HL-60 (cell line): Measurements from ENCODE around the gene SMARCA2.

Experiments
- DNase-seq, 2 experiments: peaks; one replicate each; pipeline ENCODE4 v3.0.0-alpha.2; 2010 to 2020; ENCODE audit warnings: low read depth in 1 of 2, low spot score in 1 of 2
- H3K27ac ChIP-seq: fragments of 250-450 bp; sonication (Bioruptor Pico); replicated peaks from 2 replicates; pipeline ENCODE4 v1.5.1; 2020; ENCODE audit warnings: mild to moderate bottlenecking, moderate library complexity
- H3K27me3 ChIP-seq: fragments of 250-450 bp; sonication (Bioruptor Pico); 2 replicates; pipeline ENCODE4 v1.5.1; 2021; ENCODE audit warnings: mild to moderate bottlenecking, moderate library complexity; ENCODE audit not compliant: insufficient read depth, poor library complexity, severe bottlenecking
- H3K4me3 ChIP-seq: replicated peaks from 2 replicates; pipeline ENCODE4 v1.5.1; 2011; ENCODE audit warnings: mild to moderate bottlenecking, control low read depth, low read length; ENCODE audit not compliant: insufficient read depth
- GABPA ChIP-seq: IDR thresholded peaks from 2 replicates; pipeline ENCODE4 v1.6.1; 2012; ENCODE audit warnings: low read depth
- POLR2AphosphoS5 ChIP-seq: IDR thresholded peaks from 2 replicates; pipeline ENCODE4 v1.6.1; 2012; ENCODE audit warnings: low read depth
- REST ChIP-seq: IDR thresholded peaks from 2 replicates; pipeline ENCODE4 v1.6.1; 2012; ENCODE audit warnings: low read depth; ENCODE audit not compliant: insufficient replicate concordance
- SPI1 ChIP-seq: IDR thresholded peaks from 2 replicates; pipeline ENCODE4 v1.6.1; 2012; ENCODE audit warnings: low read depth, mild to moderate bottlenecking, borderline replicate concordance
- TF ChIP-seq, protein P1 (sequence below): IDR thresholded peaks from one replicate; pipeline ENCODE4 v1.5.1; 2011; ENCODE audit warnings: low read length, control low read depth, inconsistent platforms; ENCODE audit not compliant: insufficient read depth

SMARCA2 gene

GRCh38 chr9:2163231-2163885 is 148.2 kb downstream of the SMARCA2 start:
- no peak for DNase-seq
- no peak overlapping the region for H3K4me3 ChIP-seq
- no peak for TF ChIP-seq SPI1
- no peak for TF ChIP-seq REST
- TF ChIP-seq, protein P1, sequence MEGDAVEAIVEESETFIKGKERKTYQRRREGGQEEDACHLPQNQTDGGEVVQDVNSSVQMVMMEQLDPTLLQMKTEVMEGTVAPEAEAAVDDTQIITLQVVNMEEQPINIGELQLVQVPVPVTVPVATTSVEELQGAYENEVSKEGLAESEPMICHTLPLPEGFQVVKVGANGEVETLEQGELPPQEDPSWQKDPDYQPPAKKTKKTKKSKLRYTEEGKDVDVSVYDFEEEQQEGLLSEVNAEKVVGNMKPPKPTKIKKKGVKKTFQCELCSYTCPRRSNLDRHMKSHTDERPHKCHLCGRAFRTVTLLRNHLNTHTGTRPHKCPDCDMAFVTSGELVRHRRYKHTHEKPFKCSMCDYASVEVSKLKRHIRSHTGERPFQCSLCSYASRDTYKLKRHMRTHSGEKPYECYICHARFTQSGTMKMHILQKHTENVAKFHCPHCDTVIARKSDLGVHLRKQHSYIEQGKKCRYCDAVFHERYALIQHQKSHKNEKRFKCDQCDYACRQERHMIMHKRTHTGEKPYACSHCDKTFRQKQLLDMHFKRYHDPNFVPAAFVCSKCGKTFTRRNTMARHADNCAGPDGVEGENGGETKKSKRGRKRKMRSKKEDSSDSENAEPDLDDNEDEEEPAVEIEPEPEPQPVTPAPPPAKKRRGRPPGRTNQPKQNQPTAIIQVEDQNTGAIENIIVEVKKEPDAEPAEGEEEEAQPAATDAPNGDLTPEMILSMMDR, result no peak
- no peak for TF ChIP-seq POLR2AphosphoS5
- no peak for TF ChIP-seq GABPA
- 0 out of 2 replicates have a peak overlapping the region, but pooled peaks have one; percentile 12 for H3K27ac ChIP-seq
- no peaks in the 10 kb centered on the region for H3K27me3 ChIP-seq

GRCh38 chr9:2164268-2164667 is 149.1 kb downstream of the SMARCA2 start:
- no peak overlapping the region for H3K4me3 ChIP-seq
- H3K27me3 ChIP-seq, result no peaks in the 10 kb centered on the region
- DNase-seq, result no peak
- no peak overlapping the region for H3K27ac ChIP-seq
- TF ChIP-seq SPI1, result no peak
- TF ChIP-seq REST, result no peak
- TF ChIP-seq GABPA, result no peak
- no peak for TF ChIP-seq POLR2AphosphoS5
- TF ChIP-seq, protein P1, result no peak

- DNase-seq, result no peak
- no peak overlapping the region for H3K27ac ChIP-seq
- no peak for TF ChIP-seq SPI1
- TF ChIP-seq GABPA, result no peak
- no peak for TF ChIP-seq REST
- no peak for TF ChIP-seq POLR2AphosphoS5
- TF ChIP-seq, protein P1, result no peak
- no peak overlapping the region for H3K4me3 ChIP-seq
- H3K27me3 ChIP-seq, result no peaks in the 10 kb centered on the region
Observed at GRCh38 chr9:2166203-2166602, 151.1 kb downstream of the SMARCA2 start.
